Measurements from ENCODE around the gene KCNH2. TPM values are rescaled to one million over a fixed set of nuclear protein-coding genes. Genes with fewer than 3 reads are reported as not detected.

Gene KCNH2
- total and polyA plus RNA-seq, 2 of the 8 experiments (the other 6 are each of a cell fraction or from before 2014, with no cell fraction given): 8.0 to 15.0 TPM

DNA sequence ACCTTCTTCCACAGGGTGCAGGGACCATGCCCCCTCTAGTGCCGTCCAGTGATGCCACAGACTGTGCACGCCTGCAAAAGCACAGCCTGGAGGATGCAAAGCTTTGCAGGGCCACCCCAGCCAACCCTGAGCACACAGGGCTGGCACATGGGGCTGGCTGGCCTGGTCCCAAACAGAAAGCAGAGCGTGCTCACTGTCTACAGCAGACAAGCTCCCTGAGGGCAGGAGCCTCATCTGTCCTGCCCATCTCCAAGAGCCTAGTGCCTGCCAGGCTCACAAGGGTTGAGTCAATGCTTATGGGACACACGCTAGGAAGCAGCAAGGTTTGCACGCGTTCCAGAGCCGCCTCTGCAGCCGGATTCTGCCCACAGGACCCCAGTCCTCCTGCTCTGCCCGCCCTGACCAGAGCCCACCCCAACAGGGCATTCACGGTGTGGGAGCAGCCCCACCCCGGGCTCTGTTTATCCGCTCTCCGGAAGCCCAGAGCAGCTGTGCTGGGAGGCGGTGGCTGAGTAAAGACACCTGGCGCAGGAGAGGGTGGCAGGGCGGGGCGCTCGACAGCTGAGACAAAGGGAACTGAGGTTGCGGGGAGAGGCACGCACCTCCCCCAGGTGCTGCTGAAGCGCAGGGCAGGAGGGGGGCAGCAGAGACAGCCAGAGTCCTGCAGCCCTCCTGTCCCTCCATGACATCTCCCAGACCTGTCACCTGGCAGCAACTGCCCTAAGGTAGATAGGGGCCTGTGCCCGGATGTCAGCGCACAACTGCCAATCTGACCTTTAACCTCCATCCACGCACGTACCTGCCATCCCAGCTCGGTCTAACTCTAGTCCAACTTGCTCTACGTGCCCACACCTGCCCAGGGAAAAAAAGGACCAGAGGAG lies 4.3 kb downstream of the KCNH2 start:
- H4K8ac ChIP-seq (ENCODE audit: extremely low read depth, insufficient read depth, low read length): peak overlapping the region; percentile 21; the same call in 1 of the 2 replicates
- peaks cover 21% of the 10 kb centered on the region for H3K23me2 ChIP-seq (ENCODE audit: low read depth, low read length)
- no peaks in the 10 kb centered on the region for H3K9me3 ChIP-seq (ENCODE audit: insufficient read depth in 2 of 2, low read depth in 1 of 2, low read length in 1 of 2)
- H4K20me1 ChIP-seq (replicated peaks in 1 of 2; ENCODE audit: control insufficient read depth in 1 of 2, insufficient read depth in 2 of 2, low read length in 2 of 2): peaks cover 2 to 9% of the 10 kb centered on the region in 2 experiments
- H3K9ac ChIP-seq (replicated peaks in 1 of 4; ENCODE audit: extremely low read depth in 1 of 4, low read depth in 3 of 4, low read length in 3 of 4): no peak overlapping the region; a peak in 1 of 7 replicates
- H3K23ac ChIP-seq (ENCODE audit: insufficient read length): no peak overlapping the region
- FAIRE-seq: no peak
- H3K14ac ChIP-seq (ENCODE audit: insufficient read length): no peak overlapping the region
- H3K79me1 ChIP-seq (ENCODE audit: low read depth, low read length): no peaks in the 10 kb centered on the region; the same call in 1 of the 2 replicates
- peak overlapping the region; percentile 19 to 93 (median 58); a peak in 7 of 8 replicates for H3K4me3 ChIP-seq (ENCODE audit: extremely low read depth in 1 of 4, insufficient read depth in 2 of 4, low read depth in 3 of 4, low read length in 4 of 4)
- peak overlapping the region; percentile 89 for H4K91ac ChIP-seq (replicated peaks; ENCODE audit: insufficient read length, low read length)
- H3K18ac ChIP-seq (ENCODE audit: extremely low read depth, low read length): peak overlapping the region; percentile 27; the same call in 1 of the 2 replicates
- CTCF ChIA-PET (ENCODE audit: partially characterized antibody): interaction anchor here (0.9 to 27.0 kb wide), 8 partner anchors 0 to 73 kb away, joined by 3 to 797 read pairs (median 10); partner anchors contain the start of genes KCNH2 and NOS3
- H2BK20ac ChIP-seq (ENCODE audit: low read length): peak overlapping the region; percentile 80; the same call in 1 of the 2 replicates
- peaks cover 2 to 20% (median 19%) of the 10 kb centered on the region in 4 experiments for H3K27me3 ChIP-seq (replicated peaks in 1 of 4; ENCODE audit: control insufficient read depth in 3 of 4, extremely low read depth in 1 of 4, insufficient read depth in 3 of 4, low read length in 3 of 4)
- no peak overlapping the region for H2BK15ac ChIP-seq (ENCODE audit: low read length)
- no peak overlapping the region for H2AFZ ChIP-seq (ENCODE audit: low read length)
- peak overlapping the region; percentile 68; the same call in 1 of the 2 replicates for H2AK5ac ChIP-seq (ENCODE audit: low read depth, low read length)
- peak overlapping the region; percentile 84 to 99 for H3K4me2 ChIP-seq (ENCODE audit: insufficient read depth in 1 of 2, low read depth in 2 of 2, low read length in 2 of 2)
- H3K56ac ChIP-seq (replicated peaks; ENCODE audit: insufficient read length, low read depth, low read length): no peak overlapping the region
- H3K4ac ChIP-seq (replicated peaks; ENCODE audit: insufficient read length, low read depth, low read length): no peak overlapping the region
- H3K27ac ChIP-seq (ENCODE audit: low read depth, low read length): no peak overlapping the region
- H2BK12ac ChIP-seq (ENCODE audit: low read depth, low read length): peak overlapping the region; percentile 62; the same call in 1 of the 2 replicates
- H3K4me1 ChIP-seq (replicated peaks in 1 of 4; ENCODE audit: control insufficient read depth in 3 of 4, insufficient read depth in 4 of 4, low read length in 3 of 4): peaks cover 5 to 44% (median 37%) of the 10 kb centered on the region in 4 experiments
- no peaks in the 10 kb centered on the region for H3K79me2 ChIP-seq (ENCODE audit: control insufficient read depth in 1 of 2, insufficient read depth in 2 of 2, low read length in 2 of 2)
- H4K5ac ChIP-seq (ENCODE audit: insufficient read length, low read depth, low read length): no peak overlapping the region
- POLR2A ChIA-PET (ENCODE audit: partially characterized antibody): no interaction called here
- 43% methylated on average over 25 of the region's 27 CpGs; no CpG with 5 or more reads in 1 of the 2 experiments for WGBS, 2 experiments (ENCODE audit: extremely low coverage in 1 of 2, insufficient coverage in 1 of 2, insufficient read length in 1 of 2, insufficient replicate concordance in 2 of 2, low coverage in 1 of 2, low lambda C conversion rate in 2 of 2, missing lambda C conversion rate in 1 of 2)
- no peak overlapping the region for H2BK120ac ChIP-seq (replicated peaks; ENCODE audit: low read depth, low read length)
- no peak for DNase-seq (ENCODE audit: low read depth in 1 of 2, low spot score in 2 of 2)
- no peaks in the 10 kb centered on the region for H3K36me3 ChIP-seq (ENCODE audit: control insufficient read depth in 2 of 4, insufficient read depth in 4 of 4, low read length in 3 of 4)
- H2BK5ac ChIP-seq (ENCODE audit: low read depth, low read length): peak overlapping the region; percentile 81; the same call in 1 of the 2 replicates
- TF ChIP-seq KDM5A (IDR thresholded peaks at IDR 0.05; ENCODE audit: low read length): no peak
- TF ChIP-seq, protein P1, sequence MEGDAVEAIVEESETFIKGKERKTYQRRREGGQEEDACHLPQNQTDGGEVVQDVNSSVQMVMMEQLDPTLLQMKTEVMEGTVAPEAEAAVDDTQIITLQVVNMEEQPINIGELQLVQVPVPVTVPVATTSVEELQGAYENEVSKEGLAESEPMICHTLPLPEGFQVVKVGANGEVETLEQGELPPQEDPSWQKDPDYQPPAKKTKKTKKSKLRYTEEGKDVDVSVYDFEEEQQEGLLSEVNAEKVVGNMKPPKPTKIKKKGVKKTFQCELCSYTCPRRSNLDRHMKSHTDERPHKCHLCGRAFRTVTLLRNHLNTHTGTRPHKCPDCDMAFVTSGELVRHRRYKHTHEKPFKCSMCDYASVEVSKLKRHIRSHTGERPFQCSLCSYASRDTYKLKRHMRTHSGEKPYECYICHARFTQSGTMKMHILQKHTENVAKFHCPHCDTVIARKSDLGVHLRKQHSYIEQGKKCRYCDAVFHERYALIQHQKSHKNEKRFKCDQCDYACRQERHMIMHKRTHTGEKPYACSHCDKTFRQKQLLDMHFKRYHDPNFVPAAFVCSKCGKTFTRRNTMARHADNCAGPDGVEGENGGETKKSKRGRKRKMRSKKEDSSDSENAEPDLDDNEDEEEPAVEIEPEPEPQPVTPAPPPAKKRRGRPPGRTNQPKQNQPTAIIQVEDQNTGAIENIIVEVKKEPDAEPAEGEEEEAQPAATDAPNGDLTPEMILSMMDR (IDR thresholded peaks at IDR 0.05; ENCODE audit: control extremely low read depth in 1 of 3, insufficient read depth in 1 of 3, low read depth in 1 of 3, low read length in 3 of 3): no peak
- 0 out of 4 replicates have a peak, but pooled peaks of 1 of the 2 experiments have one; percentile 41 for TF ChIP-seq SIN3A (conservative IDR thresholded peaks at IDR 0.05 in 1 of 2, IDR thresholded peaks at IDR 0.05 in 1 of 2; ENCODE audit: low read depth in 1 of 2, low read length in 2 of 2)
- no peak for TF ChIP-seq BRCA1 (IDR thresholded peaks at IDR 0.05; ENCODE audit: low read depth, low read length)
- no peak for TF ChIP-seq RXRA (IDR thresholded peaks at IDR 0.05; ENCODE audit: insufficient read depth, low read depth, low read length)
- no peak for TF ChIP-seq POLR2AphosphoS5 (IDR thresholded peaks at IDR 0.05; ENCODE audit: low read depth, low read length)
- TF ChIP-seq GABPA (IDR thresholded peaks at IDR 0.05; ENCODE audit: borderline replicate concordance, insufficient read depth, low read length): no peak
- TF ChIP-seq TCF12 (IDR thresholded peaks at IDR 0.05; ENCODE audit: low read depth, low read length): peak; percentile 90; the same call in 1 of the 2 replicates

All from H1 (cell line).